SK-N-SH treated with all-trans-retinoic acid at 6 μM for 48 hours (cell line): Measurements from ENCODE around the gene TMEM200B.

Source experiments
- ARNTL ChIP-seq: fragments of 450-650 bp; formaldehyde crosslinking; IDR thresholded peaks from 2 replicates; pipeline ENCODE4 v1.5.0; 2020; ENCODE audit warnings: low read depth, mild to moderate bottlenecking, moderate library complexity, borderline replicate concordance
- BACH2 ChIP-seq: fragments of 250-450 bp; sonication (Bioruptor Pico); IDR thresholded peaks from 2 replicates; pipeline ENCODE4 v1.9.0; 2021; ENCODE audit warnings: mild to moderate bottlenecking, borderline replicate concordance
- CREB5 ChIP-seq: fragments of 250-450 bp; sonication (Bioruptor Pico); IDR thresholded peaks from 2 replicates; pipeline ENCODE4 v1.5.1; 2020; ENCODE audit warnings: low read depth, mild to moderate bottlenecking, moderate library complexity
- CSDC2 ChIP-seq: fragments of 250-450 bp; sonication (Bioruptor Pico); IDR thresholded peaks from 2 replicates; pipeline ENCODE4 v1.5.0; 2020; ENCODE audit warnings: mild to moderate bottlenecking, moderate library complexity
- ESRRG ChIP-seq: fragments of 250-450 bp; sonication (Bioruptor Pico); IDR thresholded peaks from 2 replicates; pipeline ENCODE4 v1.6.1; 2021; ENCODE audit warnings: mild to moderate bottlenecking
- GLIS3 ChIP-seq: fragments of 250-450 bp; sonication (Bioruptor Pico); IDR thresholded peaks from 2 replicates; pipeline ENCODE4 v1.5.0; 2020; ENCODE audit warnings: mild to moderate bottlenecking, moderate library complexity
- PATZ1 ChIP-seq: fragments of 250-450 bp; sonication (Bioruptor Pico); IDR thresholded peaks from 2 replicates; pipeline ENCODE4 v1.8.0; 2020; ENCODE audit warnings: mild to moderate bottlenecking, moderate library complexity, borderline replicate concordance
- POU6F1 ChIP-seq: fragments of 250-450 bp; sonication (Bioruptor Pico); IDR thresholded peaks from 2 replicates; pipeline ENCODE4 v1.8.0; 2021; ENCODE audit warnings: low read depth, mild to moderate bottlenecking, moderate library complexity, borderline replicate concordance
- PPARA ChIP-seq: fragments of 250-450 bp; sonication (Bioruptor Pico); IDR thresholded peaks from 2 replicates; pipeline ENCODE4 v1.5.0; 2020; ENCODE audit warnings: mild to moderate bottlenecking, borderline replicate concordance
- RARB ChIP-seq: fragments of 250-450 bp; sonication (Bioruptor Pico); IDR thresholded peaks from 2 replicates; pipeline ENCODE4 v1.8.0; 2021; ENCODE audit warnings: mild to moderate bottlenecking, moderate library complexity
- TCF4 ChIP-seq: fragments of 250-450 bp; sonication (Bioruptor Pico); IDR thresholded peaks from 2 replicates; pipeline ENCODE4 v1.8.0; 2021; ENCODE audit warnings: mild to moderate bottlenecking, moderate library complexity, borderline replicate concordance
- ZC3H10 ChIP-seq: fragments of 250-450 bp; sonication (Bioruptor Pico); IDR thresholded peaks from 2 replicates; pipeline ENCODE4 v1.5.1; 2021; ENCODE audit warnings: mild to moderate bottlenecking, moderate library complexity
- ZFP3 ChIP-seq: fragments of 250-450 bp; sonication (Bioruptor Pico); IDR thresholded peaks from 2 replicates; pipeline ENCODE4 v1.5.0; 2020; ENCODE audit warnings: mild to moderate bottlenecking, moderate library complexity
- ZNF8 ChIP-seq: fragments of 450-650 bp; formaldehyde crosslinking; IDR thresholded peaks from 2 replicates; pipeline ENCODE4 v1.5.0; 2020; ENCODE audit warnings: mild to moderate bottlenecking, moderate library complexity

DNA sequence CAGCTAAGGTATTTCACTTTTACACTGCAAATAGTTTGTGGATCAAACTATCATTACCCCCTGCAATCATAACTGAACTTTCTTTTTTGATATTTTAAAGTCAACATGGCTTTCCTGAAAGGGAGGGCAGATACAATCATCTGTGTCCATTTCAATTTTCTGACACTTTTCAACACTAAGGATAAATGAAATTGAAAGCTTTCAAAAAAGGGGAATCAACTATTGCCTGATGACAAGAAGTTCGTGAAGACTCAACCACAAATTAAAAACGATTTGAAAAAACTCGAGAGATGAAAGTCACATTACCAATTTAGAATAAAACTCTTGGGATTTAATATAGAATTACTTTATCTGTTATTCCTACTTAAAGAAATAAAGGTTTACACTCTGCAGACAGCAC is 46.3 kb upstream of the TMEM200B start:
- TF ChIP-seq PATZ1 (no peak), ZC3H10 (no peak), BACH2 (CRISPR knock-in tag) (no peak), GLIS3 (CRISPR knock-in tag) (no peak), ARNTL (no peak), PPARA (no peak), CSDC2 (CRISPR knock-in tag) (no peak), ZFP3 (no peak), RARB (no peak), POU6F1 (CRISPR knock-in tag) (no peak), ZNF8 (CRISPR knock-in tag) (no peak), ESRRG (CRISPR knock-in tag) (no peak), CREB5 (CRISPR knock-in tag) (no peak), TCF4 (CRISPR knock-in tag) (no peak)
